Activated CD8-positive, alpha-beta T cell treated with anti-CD3 and anti-CD28 coated beads for 36 hours (primary cell): ENCODE measurements around the gene GRK6. TPM values are rescaled to one million over a fixed set of nuclear protein-coding genes. Genes with fewer than 3 reads are reported as not detected.
A peak's percentile ranks its signal among the peaks of the same experiment; 100 is the strongest.

ENCODE experiments used
- ATAC-seq: fragments of 200-7000 bp; cut with Tn5 transposase; one replicate; pipeline ENCODE4 v1.10.0; 2021; ENCODE audit warnings: mild to moderate bottlenecking, moderate library complexity
- CTCF ChIA-PET: fragments of 350-600 bp; sonication (Branson Sonifier 250); formaldehyde crosslinking; loops from one replicate; lab custom pipeline; 2021; ENCODE audit warnings: antibody characterized with exemption; lab: Charles Lee
- POLR2A ChIA-PET: fragments of 350-600 bp; sonication (Branson Sonifier 250); formaldehyde crosslinking; loops from one replicate; lab custom pipeline; 2021; ENCODE audit warnings: antibody characterized with exemption; lab: Charles Lee
- DNase-seq: peaks from one replicate; pipeline ENCODE4 v3.0.0-alpha.2; 2020
- H3K27ac Mint-ChIP-seq: one replicate; pipeline ENCODE4 v1.8.0; 2021; ENCODE audit warnings: mild to moderate bottlenecking, mixed read lengths
- H3K27me3 Mint-ChIP-seq: one replicate; pipeline ENCODE4 v1.8.0; 2021; ENCODE audit warnings: mixed read lengths
- H3K36me3 Mint-ChIP-seq: one replicate; pipeline ENCODE4 v1.8.0; 2021; ENCODE audit warnings: low read depth, mixed read lengths
- H3K4me1 Mint-ChIP-seq: one replicate; pipeline ENCODE4 v1.8.0; 2021; ENCODE audit warnings: low read depth, mixed read lengths
- H3K4me3 Mint-ChIP-seq: one replicate; pipeline ENCODE4 v1.8.0; 2021; ENCODE audit warnings: mild to moderate bottlenecking, moderate library complexity, mixed read lengths
- H3K9me3 Mint-ChIP-seq: one replicate; pipeline ENCODE4 v1.8.0; 2021; ENCODE audit warnings: mixed read lengths
- intact Hi-C: fragments of 100-400 bp; cut with micrococcal nuclease; formaldehyde crosslinking; loops from one replicate; pipeline ENCODE4 v1.10.0; 2022
- total RNA-seq, 2 experiments: library from RNA; stranded (reverse); gene quantifications; one replicate each; pipeline ENCODE4 v1.2.3, GENCODE V29; 2021
- TF ChIP-seq, protein P1 (sequence below): fragments of 200-600 bp; IDR thresholded peaks from one replicate; pipeline ENCODE4 v1.8.0; 2022; ENCODE audit warnings: antibody characterized with exemption, mild to moderate bottlenecking

The GRK6 gene
- total RNA-seq, 2 experiments from 2014 or later, result 133 to 137 TPM

DNA sequence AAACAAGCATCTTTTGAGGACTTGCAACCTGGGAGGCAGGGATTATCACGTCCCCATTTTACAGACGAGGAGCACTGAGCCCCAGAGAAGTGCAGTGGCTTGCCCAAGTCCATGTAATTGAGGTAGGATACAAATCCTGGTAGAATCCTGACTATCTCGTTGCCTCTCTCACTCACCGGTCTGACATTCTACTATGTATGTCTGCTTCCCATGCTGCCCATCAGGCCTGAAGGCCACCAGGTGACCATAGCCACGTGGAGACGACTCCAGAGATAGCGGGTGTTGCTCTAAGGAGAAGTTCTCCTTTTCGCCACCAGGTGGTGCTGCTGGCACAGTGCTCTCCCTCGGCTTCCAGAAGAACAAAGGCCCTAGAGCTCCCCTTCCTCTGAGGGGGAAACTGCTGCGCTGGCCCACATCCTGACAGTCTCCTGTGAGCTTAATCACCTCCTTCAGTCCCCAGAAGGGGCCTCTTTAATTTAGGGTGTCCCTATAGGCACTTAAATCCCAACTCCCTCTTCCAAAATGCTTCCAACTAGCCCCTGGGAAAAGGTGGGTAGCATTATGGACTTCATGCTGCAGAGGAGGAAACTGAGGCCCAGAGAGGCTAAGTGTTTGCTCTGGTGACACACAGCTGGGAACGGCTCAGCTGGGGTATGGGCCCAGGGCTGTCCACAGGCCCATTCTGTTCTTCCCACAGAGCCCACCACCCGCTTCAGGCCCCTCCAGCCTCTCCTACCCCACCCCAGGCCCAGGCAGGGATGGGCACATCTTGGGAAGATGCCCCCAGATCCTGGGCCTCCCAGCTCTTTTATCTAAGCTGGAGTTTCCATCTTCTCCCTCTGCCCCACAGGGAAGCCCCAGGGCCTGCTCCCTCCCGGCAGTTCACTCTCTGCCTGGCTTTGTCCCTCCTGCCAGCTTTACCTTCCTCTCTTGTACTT lies 35.8 kb upstream of the GRK6 start:
- Mint-ChIP-seq H3K27me3 (no peaks in the 10 kb centered on the region), H3K27ac (peak overlapping the region; percentile 76), H3K4me1 (peaks cover 36% of the 10 kb centered on the region), H3K9me3 (no peaks in the 10 kb centered on the region), H3K4me3 (peak overlapping the region; percentile 13), H3K36me3 (no peaks in the 10 kb centered on the region)
- CTCF ChIA-PET, result interaction anchor here (0.6 to 9.7 kb wide), 55 partner anchors 10 to 286 kb away, joined by 3 to 237 read pairs (median 5); partner anchors contain the start of genes GRK6, LMAN2, PDLIM7 and PFN3
- POLR2A ChIA-PET, result interaction anchor here (0.6 to 3.3 kb wide), 23 partner anchors 13 to 110 kb away, joined by 3 to 39 read pairs (median 4); partner anchors contain the start of genes LMAN2, MXD3, PDLIM7 and PRR7
- DNase-seq, result peak; percentile 96
- ATAC-seq, result peak; percentile 81
- TF ChIP-seq, protein P1, sequence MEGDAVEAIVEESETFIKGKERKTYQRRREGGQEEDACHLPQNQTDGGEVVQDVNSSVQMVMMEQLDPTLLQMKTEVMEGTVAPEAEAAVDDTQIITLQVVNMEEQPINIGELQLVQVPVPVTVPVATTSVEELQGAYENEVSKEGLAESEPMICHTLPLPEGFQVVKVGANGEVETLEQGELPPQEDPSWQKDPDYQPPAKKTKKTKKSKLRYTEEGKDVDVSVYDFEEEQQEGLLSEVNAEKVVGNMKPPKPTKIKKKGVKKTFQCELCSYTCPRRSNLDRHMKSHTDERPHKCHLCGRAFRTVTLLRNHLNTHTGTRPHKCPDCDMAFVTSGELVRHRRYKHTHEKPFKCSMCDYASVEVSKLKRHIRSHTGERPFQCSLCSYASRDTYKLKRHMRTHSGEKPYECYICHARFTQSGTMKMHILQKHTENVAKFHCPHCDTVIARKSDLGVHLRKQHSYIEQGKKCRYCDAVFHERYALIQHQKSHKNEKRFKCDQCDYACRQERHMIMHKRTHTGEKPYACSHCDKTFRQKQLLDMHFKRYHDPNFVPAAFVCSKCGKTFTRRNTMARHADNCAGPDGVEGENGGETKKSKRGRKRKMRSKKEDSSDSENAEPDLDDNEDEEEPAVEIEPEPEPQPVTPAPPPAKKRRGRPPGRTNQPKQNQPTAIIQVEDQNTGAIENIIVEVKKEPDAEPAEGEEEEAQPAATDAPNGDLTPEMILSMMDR, result peak; percentile 93
- intact Hi-C loops, result loop anchor here (2.0 to 10.0 kb wide), 2 partner anchors 76 to 106 kb away; partner anchors contain the start of genes MXD3 and PDLIM7

DNA sequence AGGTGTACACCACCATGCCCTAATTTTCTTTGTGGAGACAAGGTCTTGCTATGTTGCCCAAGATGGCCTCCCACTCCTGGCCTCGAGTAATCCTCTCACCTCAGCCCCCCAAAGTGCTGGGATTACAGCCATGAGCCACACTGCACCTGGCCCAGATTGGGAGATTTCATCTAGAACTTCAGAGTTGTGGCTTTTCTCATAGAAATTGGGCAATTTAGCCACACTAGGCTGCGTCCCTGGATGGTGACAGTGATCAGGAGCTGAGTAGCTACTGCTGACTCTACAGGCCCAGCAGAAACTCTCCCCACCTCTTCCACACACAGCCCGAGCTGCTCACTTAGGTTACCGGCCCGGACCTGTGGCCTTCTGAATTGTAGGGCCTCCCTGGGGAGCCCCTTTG lies 33.7 kb upstream of the GRK6 start:
- H3K36me3 Mint-ChIP-seq, result no peaks in the 10 kb centered on the region
- TF ChIP-seq, protein P1, result no peak
- CTCF ChIA-PET, result interaction anchor here (0.9 to 9.7 kb wide), 9 partner anchors 10 to 108 kb away, joined by 3 to 237 read pairs (median 5); partner anchors contain the start of genes PFN3 and PRR7
- POLR2A ChIA-PET, result interaction anchor here (1.0 to 2.5 kb wide), 3 partner anchors 54 to 71 kb away, joined by 3 to 17 read pairs (median 9); partner anchors contain the start of gene PRR7
- DNase-seq (no peak), ATAC-seq (no peak)
- H3K27me3 Mint-ChIP-seq, result no peaks in the 10 kb centered on the region
- H3K4me1 Mint-ChIP-seq, result peaks cover 36% of the 10 kb centered on the region
- no peak overlapping the region for H3K4me3 Mint-ChIP-seq
- H3K9me3 Mint-ChIP-seq, result no peaks in the 10 kb centered on the region
- intact Hi-C loops, result loop anchor here (10.0 kb wide), 1 partner anchor 78 kb away; the partner anchor contains the start of gene MXD3
- no peak overlapping the region for H3K27ac Mint-ChIP-seq

DNA sequence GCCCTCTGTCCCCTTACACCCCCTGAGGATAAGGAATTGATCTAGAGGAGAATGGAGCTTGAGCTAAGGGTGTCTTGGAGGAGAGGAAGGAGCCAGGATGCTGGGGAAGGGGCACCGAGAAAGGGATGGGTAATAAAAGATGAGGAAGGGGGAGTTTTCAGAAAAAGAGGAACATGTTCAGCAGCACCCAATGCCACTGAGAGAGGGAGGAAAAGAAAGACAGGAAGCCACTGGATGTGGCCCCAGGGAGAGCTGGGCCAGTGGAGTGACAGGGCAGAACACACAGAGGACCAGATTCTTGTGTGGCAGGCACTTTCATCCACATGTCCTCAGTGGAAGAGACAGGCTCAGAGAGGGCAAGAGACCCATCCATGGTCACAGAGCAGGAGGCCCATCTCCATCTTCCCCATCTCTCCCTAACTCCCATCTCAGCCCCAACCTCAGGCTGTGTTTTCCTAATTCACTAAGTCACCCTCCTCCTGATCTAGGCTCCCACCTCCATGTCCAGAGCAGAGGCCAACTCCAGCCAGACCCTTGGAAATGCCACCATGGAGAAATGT lies 33.2 kb upstream of the GRK6 start:
- intact Hi-C loops, result loop anchor here (10.0 kb wide), 1 partner anchor 78 kb away; the partner anchor contains the start of gene MXD3
- TF ChIP-seq, protein P1, result no peak
- POLR2A ChIA-PET, result interaction anchor here (1.0 to 1.3 kb wide), 2 partner anchors 62 to 70 kb away, joined by 3 to 9 read pairs; no protein-coding TSS in a partner anchor
- Mint-ChIP-seq H3K27ac (no peak overlapping the region), H3K27me3 (no peaks in the 10 kb centered on the region), H3K4me3 (no peak overlapping the region), H3K36me3 (no peaks in the 10 kb centered on the region), H3K9me3 (no peaks in the 10 kb centered on the region), H3K4me1 (peaks cover 33% of the 10 kb centered on the region)
- no peak for ATAC-seq
- DNase-seq, result no peak
- CTCF ChIA-PET, result interaction anchor here (0.8 to 9.7 kb wide), 10 partner anchors 10 to 108 kb away, joined by 3 to 237 read pairs (median 4); partner anchors contain the start of genes PFN3 and PRR7

DNA sequence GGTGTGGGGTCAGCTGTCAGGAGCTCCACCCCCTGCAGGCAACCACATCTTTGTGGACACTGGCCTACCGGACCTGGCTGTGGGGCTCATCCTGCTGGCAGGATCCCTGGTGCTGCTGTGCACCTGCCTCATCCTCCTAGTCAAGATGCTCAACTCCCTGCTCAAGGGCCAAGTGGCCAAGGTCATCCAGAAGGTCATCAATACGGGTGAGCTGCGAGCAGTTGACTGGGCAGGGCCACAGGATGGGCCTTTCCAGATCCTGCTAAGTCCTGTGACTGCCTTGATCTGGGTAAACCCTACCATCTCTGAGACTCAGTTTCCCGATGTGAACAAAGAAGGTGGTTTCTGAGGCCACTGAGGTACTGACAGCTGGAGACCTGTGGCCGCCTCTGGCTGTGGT lies 32.5 kb upstream of the GRK6 start:
- ChIA-PET CTCF (interaction anchor here (0.8 to 9.7 kb wide), 8 partner anchors 9 to 107 kb away, joined by 3 to 237 read pairs (median 6); partner anchors contain the start of genes PFN3 and PRR7), POLR2A (interaction anchor here (1.3 kb wide), 1 partner anchor 52 kb away, joined by 3 read pairs; the partner anchor contains the start of gene PRR7)
- Mint-ChIP-seq H3K27ac (no peak overlapping the region), H3K4me1 (peaks cover 26% of the 10 kb centered on the region), H3K4me3 (no peak overlapping the region), H3K27me3 (no peaks in the 10 kb centered on the region), H3K36me3 (no peaks in the 10 kb centered on the region), H3K9me3 (no peaks in the 10 kb centered on the region)
- DNase-seq, result no peak
- intact Hi-C loops, result loop anchor here (10.0 kb wide), 1 partner anchor 79 kb away; the partner anchor contains the start of gene MXD3
- TF ChIP-seq, protein P1, result no peak
- ATAC-seq, result no peak
